Stomach smooth muscle (tissue), 2 donors: ENCODE data around the gene MSANTD3.

Experiments
- H3K27ac ChIP-seq: one replicate; pipeline ENCODE4 v1.7.0; 2013; ENCODE audit warnings: mild to moderate bottlenecking, low read length, inconsistent platforms
- H3K27me3 ChIP-seq, 2 donors: one replicate each; pipeline ENCODE4 v1.7.0; 2013; ENCODE audit warnings: low read length in 2 of 2; ENCODE audit not compliant: insufficient read depth in 2 of 2, control insufficient read depth in 1 of 2
- H3K36me3 ChIP-seq, 2 donors: one replicate each; pipeline ENCODE4 v1.7.0; 2013; ENCODE audit warnings: low read length in 2 of 2; ENCODE audit not compliant: control insufficient read depth in 2 of 2, insufficient read depth in 2 of 2
- H3K4me1 ChIP-seq: one replicate; pipeline ENCODE4 v1.7.0; 2013; ENCODE audit warnings: low read length; ENCODE audit not compliant: control insufficient read depth, insufficient read depth
- H3K4me3 ChIP-seq, 2 donors: one replicate each; pipeline ENCODE4 v1.7.0; 2013; ENCODE audit warnings: low read length in 2 of 2
- H3K9ac ChIP-seq, 2 donors: one replicate each; pipeline ENCODE4 v1.7.0; 2013; ENCODE audit warnings: low read length in 2 of 2, mild to moderate bottlenecking in 1 of 2
- H3K9me3 ChIP-seq, 2 donors: one replicate each; pipeline ENCODE4 v1.7.0; 2013; ENCODE audit warnings: low read length in 2 of 2; ENCODE audit not compliant: control insufficient read depth in 2 of 2
- donor health status: healthy.
- donor health status: Pancreatic carcinoma.

The MSANTD3 gene

DNA sequence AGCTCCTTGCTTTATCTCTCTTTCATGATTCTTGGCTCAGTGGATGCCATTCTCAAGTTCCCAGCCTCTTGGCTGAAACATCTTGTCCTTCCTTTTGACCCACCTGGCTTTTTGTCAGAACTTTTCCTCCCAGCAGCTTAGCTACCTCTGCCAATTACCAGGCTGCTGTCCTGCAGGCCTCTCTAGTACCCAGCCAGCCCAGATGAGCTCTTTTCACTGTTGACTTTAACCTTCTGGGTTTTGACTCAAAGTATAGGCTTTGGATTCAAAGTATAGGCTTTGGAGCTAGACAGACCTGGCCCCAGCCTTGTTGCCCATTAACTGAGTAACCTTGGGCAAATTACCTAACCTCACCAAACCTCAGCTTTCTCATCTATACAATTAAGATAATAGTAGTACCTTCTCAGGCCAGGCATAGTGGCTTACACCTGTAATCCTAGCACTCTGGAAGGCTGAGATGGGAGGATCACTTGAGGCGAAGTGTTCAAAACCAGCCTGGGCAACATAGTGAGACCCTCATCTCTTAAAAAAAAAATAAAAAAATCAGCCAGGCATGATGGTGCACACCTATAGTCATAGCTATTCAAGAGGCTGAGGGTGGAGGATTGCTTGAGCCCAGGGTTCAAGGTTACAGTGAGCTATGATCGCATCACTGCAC is 39.4 kb downstream of the MSANTD3 start:
- H3K9ac ChIP-seq: no peak overlapping the region
- H3K4me1 ChIP-seq: no peaks in the 10 kb centered on the region
- H3K36me3 ChIP-seq: no peaks in the 10 kb centered on the region
- H3K4me3 ChIP-seq: no peak overlapping the region
- no peaks in the 10 kb centered on the region for H3K9me3 ChIP-seq
- no peaks in the 10 kb centered on the region for H3K27me3 ChIP-seq
- H3K27ac ChIP-seq: no peak overlapping the region

DNA sequence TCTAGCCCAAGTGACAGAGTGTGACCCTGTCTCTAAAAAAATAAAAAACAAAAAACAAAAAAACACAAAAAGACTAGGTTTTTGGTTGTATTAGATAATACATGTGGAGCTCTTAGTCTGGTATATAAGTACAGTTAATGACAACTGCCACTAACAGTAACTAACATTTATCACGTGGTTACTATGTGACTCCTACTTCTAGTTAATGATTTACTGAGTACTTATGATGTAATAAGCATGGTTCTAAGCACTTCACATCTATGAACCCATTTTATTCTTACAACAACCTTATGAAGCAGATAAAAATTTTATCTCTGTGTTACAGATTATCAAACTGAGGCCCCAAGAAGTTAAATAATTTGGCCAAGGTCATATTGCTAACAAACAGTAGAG is 39.9 kb downstream of the MSANTD3 start:
- no peaks in the 10 kb centered on the region for H3K27me3 ChIP-seq
- H3K4me3 ChIP-seq: no peak overlapping the region
- no peak overlapping the region for H3K9ac ChIP-seq
- H3K4me1 ChIP-seq: no peaks in the 10 kb centered on the region
- H3K27ac ChIP-seq: no peak overlapping the region
- H3K36me3 ChIP-seq: no peaks in the 10 kb centered on the region
- H3K9me3 ChIP-seq: no peaks in the 10 kb centered on the region

GRCh38 chr9:100468041-100468440 is 41.1 kb downstream of the MSANTD3 start:
- H3K9me3 ChIP-seq: no peaks in the 10 kb centered on the region
- H3K4me3 ChIP-seq: no peak overlapping the region
- no peak overlapping the region for H3K9ac ChIP-seq
- H3K36me3 ChIP-seq: no peaks in the 10 kb centered on the region
- no peak overlapping the region for H3K27ac ChIP-seq
- no peaks in the 10 kb centered on the region for H3K4me1 ChIP-seq
- H3K27me3 ChIP-seq: no peaks in the 10 kb centered on the region

GRCh38 chr9:100472268-100472667 is 45.3 kb downstream of the MSANTD3 start:
- no peak overlapping the region for H3K9ac ChIP-seq
- no peaks in the 10 kb centered on the region for H3K36me3 ChIP-seq
- H3K9me3 ChIP-seq: no peaks in the 10 kb centered on the region
- H3K27me3 ChIP-seq: peaks cover 8% of the 10 kb centered on the region in 2 donors
- no peak overlapping the region for H3K4me3 ChIP-seq
- H3K4me1 ChIP-seq: peaks cover 10% of the 10 kb centered on the region
- H3K27ac ChIP-seq: no peak overlapping the region

DNA sequence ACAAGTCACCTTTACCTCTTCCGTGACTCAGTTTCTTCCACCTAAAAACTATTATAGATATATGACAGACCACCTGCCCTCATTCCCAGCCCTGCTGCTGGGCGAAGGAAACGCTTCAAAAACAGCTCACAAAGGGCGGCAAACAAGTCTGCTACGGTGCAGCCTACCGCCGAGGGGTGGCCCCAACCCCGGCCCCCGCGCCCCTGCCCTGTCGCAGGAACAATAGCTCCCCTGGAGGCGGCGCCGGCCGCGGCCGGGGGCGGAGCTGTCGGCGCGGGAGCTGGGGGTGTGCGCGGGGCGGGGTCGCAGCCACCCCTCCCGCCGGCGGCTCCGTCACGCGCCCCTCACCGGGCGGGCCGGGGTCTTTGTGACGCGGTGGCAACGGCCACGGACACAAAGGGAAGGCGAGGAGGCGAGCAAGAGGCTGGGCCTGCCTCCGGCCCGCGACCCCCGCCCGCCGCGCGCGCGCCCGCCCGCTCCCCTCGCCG is 45.9 kb downstream of the MSANTD3 start, which contains the start of gene TMEFF1:
Gene TMEFF1, plus strand, starts transcription at position 362 of the 488 bp plus-strand sequence. CDS start 396 bp downstream, outside the sequence.
- Histone ChIP-seq H3K4me3 (peak within 1 kb of the TSS; percentile 43 to 73), H3K9me3 (no peaks in the 10 kb centered on the region), H3K4me1 (peaks cover 10% of the 10 kb centered on the region), H3K36me3 (no peaks in the 10 kb centered on the region), H3K27ac (no peak within 1 kb of the TSS), H3K9ac (no peak within 1 kb of the TSS), H3K27me3 (peaks cover 8% of the 10 kb centered on the region in 2 donors)

GRCh38 chr9:100473276-100474081 is 46.5 kb downstream of the MSANTD3 start:
- Histone ChIP-seq H3K27ac (no peak overlapping the region), H3K4me1 (peaks cover 10% of the 10 kb centered on the region), H3K9ac (no peak overlapping the region), H3K9me3 (no peaks in the 10 kb centered on the region), H3K27me3 (peaks cover 8% of the 10 kb centered on the region in 2 donors), H3K4me3 (peak overlapping the region; percentile 43 to 73), H3K36me3 (no peaks in the 10 kb centered on the region)

DNA sequence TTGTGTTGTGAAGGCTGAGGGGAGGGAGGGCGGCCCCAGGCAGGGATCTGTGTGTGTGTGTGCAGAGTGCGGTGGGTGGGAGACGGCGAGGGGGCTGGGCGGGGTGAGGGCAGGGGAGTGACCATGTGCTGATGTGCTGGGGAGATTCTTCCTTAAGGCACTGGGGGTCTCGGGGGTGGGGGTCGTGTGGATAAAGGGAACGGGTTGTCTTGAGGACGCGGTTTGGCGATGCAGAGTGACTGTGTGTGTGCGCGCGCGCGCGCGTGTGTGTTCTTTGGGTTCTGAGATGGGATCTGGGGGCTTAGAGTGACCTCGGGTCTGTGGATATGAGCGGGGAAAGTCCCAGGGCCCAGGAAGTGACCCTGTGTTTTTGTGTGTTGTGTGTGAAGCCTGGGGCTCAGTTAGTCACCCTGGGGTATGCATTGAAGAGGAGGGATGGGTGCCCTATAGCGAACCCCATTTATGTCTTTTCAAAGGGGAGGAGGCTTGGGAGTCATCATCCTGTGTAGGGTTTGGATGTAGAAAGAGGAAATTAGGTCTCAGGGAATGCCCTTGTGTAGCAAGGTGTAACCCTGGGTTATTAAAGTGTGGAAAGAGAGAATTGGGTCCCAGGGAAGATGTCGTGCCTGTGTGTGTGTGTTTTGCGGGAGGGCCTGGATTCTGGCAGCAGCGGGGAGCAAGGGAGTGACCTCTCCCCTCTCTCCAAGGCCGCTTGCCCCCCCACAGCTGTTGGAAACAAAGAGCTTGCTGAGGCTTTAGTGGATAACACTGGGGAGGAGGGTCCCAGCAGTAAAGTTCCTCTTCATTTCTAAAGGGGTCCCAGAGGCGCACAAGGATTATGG is 47.4 kb downstream of the MSANTD3 start:
- Histone ChIP-seq H3K4me1 (peaks cover 10% of the 10 kb centered on the region), H3K36me3 (no peaks in the 10 kb centered on the region), H3K9ac (no peak overlapping the region), H3K4me3 (peak overlapping the region; percentile 43 to 73), H3K27ac (no peak overlapping the region), H3K27me3 (peaks cover 8% of the 10 kb centered on the region in 2 donors), H3K9me3 (no peaks in the 10 kb centered on the region)

DNA sequence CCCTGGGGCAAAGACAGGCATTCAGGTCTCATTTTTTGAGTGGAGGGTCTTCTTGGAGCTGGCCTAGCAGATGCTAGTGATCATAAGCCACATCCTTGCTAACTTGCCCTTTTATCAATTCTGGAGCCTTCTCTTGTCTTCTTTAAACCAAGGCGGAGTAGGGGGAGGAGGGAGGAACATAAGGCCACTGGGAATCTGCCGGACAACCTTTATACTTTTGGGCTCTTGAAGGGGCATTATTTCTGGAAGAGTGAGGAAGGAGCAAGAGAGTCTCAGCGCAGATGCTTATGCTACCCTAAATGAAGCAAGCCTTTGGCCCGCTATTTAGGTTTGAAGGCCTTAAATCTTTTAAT is 48.0 kb downstream of the MSANTD3 start:
- peaks cover 10% of the 10 kb centered on the region for H3K4me1 ChIP-seq
- no peak overlapping the region for H3K4me3 ChIP-seq
- H3K27me3 ChIP-seq: peaks cover 8% of the 10 kb centered on the region in 2 donors
- no peak overlapping the region for H3K9ac ChIP-seq
- H3K36me3 ChIP-seq: no peaks in the 10 kb centered on the region
- H3K9me3 ChIP-seq: no peaks in the 10 kb centered on the region
- H3K27ac ChIP-seq: no peak overlapping the region

DNA sequence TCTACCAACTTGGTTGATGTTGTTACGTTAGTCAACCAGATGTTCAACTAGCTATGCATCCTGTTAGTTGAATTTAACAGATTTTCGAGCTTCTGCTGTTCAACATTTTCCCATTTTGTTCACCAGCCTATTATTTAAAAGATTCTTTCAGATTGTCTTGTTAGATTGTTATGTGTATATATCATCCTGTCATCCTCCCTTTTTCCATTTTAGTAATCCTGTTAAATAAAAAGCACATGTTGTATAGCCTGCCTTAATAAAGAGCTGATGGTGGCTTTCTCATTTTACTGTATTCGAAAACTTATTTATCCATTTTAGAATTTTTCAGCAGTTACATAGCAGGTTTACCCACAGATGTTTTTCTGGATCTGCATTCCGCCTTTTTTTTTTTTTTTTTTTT is 50.3 kb downstream of the MSANTD3 start:
- Histone ChIP-seq H3K36me3 (no peaks in the 10 kb centered on the region), H3K9me3 (no peaks in the 10 kb centered on the region), H3K27ac (no peak overlapping the region), H3K4me3 (no peak overlapping the region), H3K4me1 (peaks cover 10% of the 10 kb centered on the region), H3K27me3 (peaks cover 8% of the 10 kb centered on the region in 2 donors), H3K9ac (no peak overlapping the region)

- Histone ChIP-seq H3K36me3 (no peaks in the 10 kb centered on the region), H3K9me3 (no peaks in the 10 kb centered on the region), H3K4me1 (peaks cover 9% of the 10 kb centered on the region), H3K27me3 (peaks cover 8% of the 10 kb centered on the region in 2 donors), H3K4me3 (no peak overlapping the region), H3K9ac (no peak overlapping the region), H3K27ac (no peak overlapping the region)
Measured at GRCh38 chr9:100478192-100478591, 51.2 kb downstream of the MSANTD3 start.
